Epithelial cell of proximal tubule (primary cell): Measurements from ENCODE around the gene RAB35. TPM values are rescaled to one million over a fixed set of nuclear protein-coding genes. Genes with fewer than 3 reads are reported as not detected.

Experiments
- DNase-seq: peaks from one replicate; pipeline ENCODE4 v3.0.0-alpha.2; 2011; ENCODE audit warnings: low read depth
- H3K4me3 ChIP-seq: 2 replicates; pipeline ENCODE4 v1.5.1; 2011; ENCODE audit warnings: low read depth, mild to moderate bottlenecking, low read length
- CTCF ChIP-seq: conservative IDR thresholded peaks from 2 replicates; pipeline ENCODE4 v1.5.1; 2012; ENCODE audit warnings: low read depth, mild to moderate bottlenecking, low read length
- total RNA-seq: library from RNA; depleted of rRNA; stranded (reverse); fragments of >200 nt; gene quantifications from 2 replicates; pipeline ENCODE4 v1.2.3, GENCODE V29; 2015

RAB35 gene
- total RNA-seq, 1 donor from 2014 or later = 18.6 TPM

GRCh38 chr12:120099738-120100137 is 16.8 kb downstream of the RAB35 start:
- DNase-seq = no peak
- no peak overlapping the region for H3K4me3 ChIP-seq
- TF ChIP-seq CTCF = no peak

GRCh38 chr12:120098756-120099470 is 17.6 kb downstream of the RAB35 start:
- no peak for DNase-seq
- no peak overlapping the region for H3K4me3 ChIP-seq
- no peak for TF ChIP-seq CTCF

DNA sequence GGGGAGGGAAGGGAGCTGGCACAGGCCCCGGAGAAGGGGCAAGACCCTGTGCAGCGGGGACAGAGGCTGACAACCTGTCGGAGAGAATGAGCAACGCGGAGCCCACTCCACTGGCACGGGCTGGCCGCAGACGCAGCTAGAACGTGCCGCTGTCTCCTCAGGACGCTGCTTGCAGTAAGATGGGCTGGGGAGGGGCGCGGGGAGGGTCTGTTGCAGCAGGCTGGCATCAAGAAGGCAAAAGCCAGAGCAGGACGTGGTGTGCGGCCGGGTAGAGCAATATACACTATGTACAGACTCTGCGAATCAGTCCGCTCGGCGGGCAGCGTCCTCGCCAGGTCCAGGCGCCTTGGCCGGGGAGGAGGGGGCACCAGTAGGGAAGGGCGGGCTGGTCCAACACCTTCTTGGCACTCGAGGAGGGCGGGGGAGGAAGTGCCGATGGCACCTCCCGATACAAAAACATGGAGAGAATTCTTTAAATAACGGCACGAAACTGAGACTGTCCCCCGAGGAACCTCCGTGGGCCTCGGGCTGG is 19.8 kb downstream of the RAB35 start:
- no peak overlapping the region for H3K4me3 ChIP-seq
- no peak for DNase-seq
- TF ChIP-seq CTCF = no peak

GRCh38 chr12:120095736-120096135 is 20.8 kb downstream of the RAB35 start:
- H3K4me3 ChIP-seq = no peak overlapping the region
- no peak for DNase-seq
- TF ChIP-seq CTCF = no peak

DNA sequence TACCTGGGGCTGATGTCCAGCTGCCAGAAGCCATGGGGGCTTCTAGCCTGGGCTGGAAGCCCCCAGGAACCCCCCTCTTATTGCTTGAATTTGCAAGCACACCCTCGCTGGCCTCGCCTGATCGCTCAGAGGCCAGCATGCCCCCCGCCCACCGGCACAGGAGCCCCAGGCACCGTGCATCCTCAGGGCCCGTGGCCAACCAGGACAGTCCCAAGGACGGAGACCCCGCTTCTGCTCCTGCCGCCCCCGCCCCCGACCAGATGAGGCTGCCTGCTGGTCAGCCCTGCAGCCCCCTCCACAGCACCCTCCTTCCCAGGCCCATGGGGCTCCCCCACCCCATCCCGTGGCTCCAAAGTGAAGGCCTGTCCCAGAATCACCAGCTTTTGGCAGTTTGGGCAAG is 21.2 kb downstream of the RAB35 start:
- H3K4me3 ChIP-seq = no peak overlapping the region
- no peak for DNase-seq
- TF ChIP-seq CTCF = no peak

- no peak for DNase-seq
- no peak for TF ChIP-seq CTCF
- H3K4me3 ChIP-seq = no peak overlapping the region
These were observed 22.1 kb downstream of the RAB35 start for GRCh38 chr12:120094485-120094884.
